ENCODE measurements around the gene TSSK6.
A peak's percentile ranks its signal among the peaks of the same experiment; 100 is the strongest.

The TSSK6 gene

GRCh38 chr19:19514881-19515641 lies at the start of gene TSSK6:
TSS of gene TSSK6 (minus strand) at chr19:19515548. CDS start at chr19:19515427, 121 bp downstream.
- Histone ChIP-seq H3K27me3 (ENCODE audit: control insufficient read depth in 1 of 2, insufficient read depth in 2 of 2, low read length in 2 of 2) (no peaks in the 10 kb centered on the region), H3K9ac (ENCODE audit: low read length in 2 of 2) (peak within 1 kb of the TSS; percentile 90 to 94), H3K36me3 (ENCODE audit: control insufficient read depth in 2 of 2, insufficient read depth in 2 of 2, low read length in 2 of 2) (peaks cover 0 to 5% of the 10 kb centered on the region in 2 donors), H3K4me1 (ENCODE audit: control insufficient read depth, insufficient read depth, low read length) (peaks cover 33% of the 10 kb centered on the region), H3K4me3 (ENCODE audit: low read length in 2 of 2) (peak within 1 kb of the TSS; percentile 90 to 92), H3K9me3 (ENCODE audit: control insufficient read depth in 2 of 2, low read length in 2 of 2) (no peaks in the 10 kb centered on the region), H3K27ac (ENCODE audit: low read length) (peak within 1 kb of the TSS; percentile 76)

- H3K36me3 ChIP-seq (ENCODE audit: control insufficient read depth in 2 of 2, insufficient read depth in 2 of 2, low read length in 2 of 2): no peaks in the 10 kb centered on the region
These were observed 48.0 kb upstream of the TSSK6 start for GRCh38 chr19:19563348-19563848.

GRCh38 chr19:19562665-19563347 lies 47.5 kb upstream of the TSSK6 start:
- Histone ChIP-seq H3K9ac (ENCODE audit: low read length in 2 of 2) (no peak overlapping the region), H3K27me3 (ENCODE audit: control insufficient read depth in 1 of 2, insufficient read depth in 2 of 2, low read length in 2 of 2) (no peaks in the 10 kb centered on the region), H3K4me3 (ENCODE audit: low read length in 2 of 2) (no peak overlapping the region), H3K27ac (ENCODE audit: low read length) (no peak overlapping the region), H3K9me3 (ENCODE audit: control insufficient read depth in 2 of 2, low read length in 2 of 2) (no peaks in the 10 kb centered on the region), H3K36me3 (ENCODE audit: control insufficient read depth in 2 of 2, insufficient read depth in 2 of 2, low read length in 2 of 2) (no peaks in the 10 kb centered on the region), H3K4me1 (ENCODE audit: control insufficient read depth, insufficient read depth, low read length) (no peaks in the 10 kb centered on the region)

More at GRCh38 chr19:19563348-19563848, 48.0 kb upstream of the TSSK6 start:
- Histone ChIP-seq H3K4me3 (ENCODE audit: low read length in 2 of 2) (no peak overlapping the region), H3K9me3 (ENCODE audit: control insufficient read depth in 2 of 2, low read length in 2 of 2) (no peaks in the 10 kb centered on the region), H3K27ac (ENCODE audit: low read length) (no peak overlapping the region), H3K27me3 (ENCODE audit: control insufficient read depth in 1 of 2, insufficient read depth in 2 of 2, low read length in 2 of 2) (no peaks in the 10 kb centered on the region), H3K9ac (ENCODE audit: low read length in 2 of 2) (no peak overlapping the region), H3K4me1 (ENCODE audit: control insufficient read depth, insufficient read depth, low read length) (no peaks in the 10 kb centered on the region)

- no peak overlapping the region for H3K4me3 ChIP-seq (ENCODE audit: low read length in 2 of 2)
- no peak overlapping the region for H3K27ac ChIP-seq (ENCODE audit: low read length)
- no peaks in the 10 kb centered on the region for H3K4me1 ChIP-seq (ENCODE audit: control insufficient read depth, insufficient read depth, low read length)
- no peaks in the 10 kb centered on the region for H3K36me3 ChIP-seq (ENCODE audit: control insufficient read depth in 2 of 2, insufficient read depth in 2 of 2, low read length in 2 of 2)
- no peak overlapping the region for H3K9ac ChIP-seq (ENCODE audit: low read length in 2 of 2)
- no peaks in the 10 kb centered on the region for H3K9me3 ChIP-seq (ENCODE audit: control insufficient read depth in 2 of 2, low read length in 2 of 2)
- no peaks in the 10 kb centered on the region for H3K27me3 ChIP-seq (ENCODE audit: control insufficient read depth in 1 of 2, insufficient read depth in 2 of 2, low read length in 2 of 2)
These were observed 46.8 kb upstream of the TSSK6 start for GRCh38 chr19:19561946-19562664.

GRCh38 chr19:19559931-19560330 lies 44.6 kb upstream of the TSSK6 start:
- H3K27ac ChIP-seq (ENCODE audit: low read length): no peak overlapping the region
- no peak overlapping the region for H3K4me3 ChIP-seq (ENCODE audit: low read length in 2 of 2)
- no peaks in the 10 kb centered on the region for H3K36me3 ChIP-seq (ENCODE audit: control insufficient read depth in 2 of 2, insufficient read depth in 2 of 2, low read length in 2 of 2)
- no peaks in the 10 kb centered on the region for H3K27me3 ChIP-seq (ENCODE audit: control insufficient read depth in 1 of 2, insufficient read depth in 2 of 2, low read length in 2 of 2)
- H3K9ac ChIP-seq (ENCODE audit: low read length in 2 of 2): no peak overlapping the region
- H3K4me1 ChIP-seq (ENCODE audit: control insufficient read depth, insufficient read depth, low read length): no peaks in the 10 kb centered on the region
- H3K9me3 ChIP-seq (ENCODE audit: control insufficient read depth in 2 of 2, low read length in 2 of 2): no peaks in the 10 kb centered on the region

GRCh38 chr19:19558636-19559035 lies 43.3 kb upstream of the TSSK6 start:
- Histone ChIP-seq H3K27ac (ENCODE audit: low read length) (no peak overlapping the region), H3K36me3 (ENCODE audit: control insufficient read depth in 2 of 2, insufficient read depth in 2 of 2, low read length in 2 of 2) (no peaks in the 10 kb centered on the region), H3K9ac (ENCODE audit: low read length in 2 of 2) (no peak overlapping the region), H3K4me1 (ENCODE audit: control insufficient read depth, insufficient read depth, low read length) (no peaks in the 10 kb centered on the region), H3K27me3 (ENCODE audit: control insufficient read depth in 1 of 2, insufficient read depth in 2 of 2, low read length in 2 of 2) (peaks cover 0 to 4% of the 10 kb centered on the region in 2 donors), H3K9me3 (ENCODE audit: control insufficient read depth in 2 of 2, low read length in 2 of 2) (no peaks in the 10 kb centered on the region), H3K4me3 (ENCODE audit: low read length in 2 of 2) (no peak overlapping the region)

GRCh38 chr19:19558055-19558454 lies 42.7 kb upstream of the TSSK6 start:
- Histone ChIP-seq H3K27me3 (ENCODE audit: control insufficient read depth in 1 of 2, insufficient read depth in 2 of 2, low read length in 2 of 2) (peaks cover 0 to 4% of the 10 kb centered on the region in 2 donors), H3K4me1 (ENCODE audit: control insufficient read depth, insufficient read depth, low read length) (no peaks in the 10 kb centered on the region), H3K27ac (ENCODE audit: low read length) (no peak overlapping the region), H3K9me3 (ENCODE audit: control insufficient read depth in 2 of 2, low read length in 2 of 2) (no peaks in the 10 kb centered on the region), H3K36me3 (ENCODE audit: control insufficient read depth in 2 of 2, insufficient read depth in 2 of 2, low read length in 2 of 2) (no peaks in the 10 kb centered on the region), H3K4me3 (ENCODE audit: low read length in 2 of 2) (no peak overlapping the region), H3K9ac (ENCODE audit: low read length in 2 of 2) (no peak overlapping the region)

- no peak overlapping the region for H3K4me3 ChIP-seq (ENCODE audit: low read length in 2 of 2)
- H3K9ac ChIP-seq (ENCODE audit: low read length in 2 of 2): no peak overlapping the region
- no peaks in the 10 kb centered on the region for H3K9me3 ChIP-seq (ENCODE audit: control insufficient read depth in 2 of 2, low read length in 2 of 2)
These were observed 39.0 kb upstream of the TSSK6 start for GRCh38 chr19:19554074-19555023.

GRCh38 chr19:19553670-19554069 lies 38.3 kb upstream of the TSSK6 start:
- Histone ChIP-seq H3K9ac (ENCODE audit: low read length in 2 of 2) (no peak overlapping the region), H3K36me3 (ENCODE audit: control insufficient read depth in 2 of 2, insufficient read depth in 2 of 2, low read length in 2 of 2) (no peaks in the 10 kb centered on the region), H3K27ac (ENCODE audit: low read length) (no peak overlapping the region), H3K4me1 (ENCODE audit: control insufficient read depth, insufficient read depth, low read length) (no peaks in the 10 kb centered on the region), H3K27me3 (ENCODE audit: control insufficient read depth in 1 of 2, insufficient read depth in 2 of 2, low read length in 2 of 2) (peaks cover 17 to 18% of the 10 kb centered on the region in 2 donors), H3K9me3 (ENCODE audit: control insufficient read depth in 2 of 2, low read length in 2 of 2) (no peaks in the 10 kb centered on the region), H3K4me3 (ENCODE audit: low read length in 2 of 2) (no peak overlapping the region)

More at GRCh38 chr19:19554074-19555023, 39.0 kb upstream of the TSSK6 start:
- no peak overlapping the region for H3K27ac ChIP-seq (ENCODE audit: low read length)
- no peaks in the 10 kb centered on the region for H3K4me1 ChIP-seq (ENCODE audit: control insufficient read depth, insufficient read depth, low read length)
- no peaks in the 10 kb centered on the region for H3K36me3 ChIP-seq (ENCODE audit: control insufficient read depth in 2 of 2, insufficient read depth in 2 of 2, low read length in 2 of 2)
- H3K27me3 ChIP-seq (ENCODE audit: control insufficient read depth in 1 of 2, insufficient read depth in 2 of 2, low read length in 2 of 2): peaks cover 11 to 14% of the 10 kb centered on the region in 2 donors

GRCh38 chr19:19552798-19553197 lies 37.5 kb upstream of the TSSK6 start:
- Histone ChIP-seq H3K27me3 (ENCODE audit: control insufficient read depth in 1 of 2, insufficient read depth in 2 of 2, low read length in 2 of 2) (peaks cover 17 to 18% of the 10 kb centered on the region in 2 donors), H3K27ac (ENCODE audit: low read length) (no peak overlapping the region), H3K9ac (ENCODE audit: low read length in 2 of 2) (no peak overlapping the region), H3K4me3 (ENCODE audit: low read length in 2 of 2) (no peak overlapping the region), H3K4me1 (ENCODE audit: control insufficient read depth, insufficient read depth, low read length) (no peaks in the 10 kb centered on the region), H3K9me3 (ENCODE audit: control insufficient read depth in 2 of 2, low read length in 2 of 2) (no peaks in the 10 kb centered on the region), H3K36me3 (ENCODE audit: control insufficient read depth in 2 of 2, insufficient read depth in 2 of 2, low read length in 2 of 2) (no peaks in the 10 kb centered on the region)
